A549 (cell line): ENCODE results near the gene PKN3. TPM values are rescaled to one million over a fixed set of nuclear protein-coding genes. Genes with fewer than 3 reads are reported as not detected.
"Not testable (repeated sequence)": the region's sequence is repeated elsewhere in the genome, so short reads cannot be mapped to it uniquely, and the experiment has no call there.

ENCODE experiments used
- ATAC-seq, 2 experiments: fragments of 200-7000 bp in 1 of 2; fragments of >200 bp in 1 of 2; cut with Nextera tagmentation in 1 of 2; cut with Tn5 transposase in 1 of 2; 3 replicates each; pipeline versions ENCODE4 v1.8.0 to v1.9.1; 2018 to 2020; ENCODE audit warnings: mild to moderate bottlenecking in 1 of 2, moderate library complexity in 1 of 2
- CTCF ChIA-PET: fragments of 300-600 bp; sonication (Branson Sonifier 250); formaldehyde crosslinking; extraction: SDS; loops from one replicate; lab custom pipeline; 2021; ENCODE audit warnings: antibody characterized with exemption, inconsistent platforms; lab: Yijun Ruan, JAX
- POLR2A ChIA-PET: fragments of 350-600 bp; formaldehyde crosslinking; extraction: SDS; loops from one replicate; lab custom pipeline; 2021; ENCODE audit warnings: antibody characterized with exemption, inconsistent platforms; lab: Yijun Ruan, JAX
- DNase-seq, 2 experiments: peaks; one replicate each; pipeline versions ENCODE4 v3.0.0 to v3.0.0-alpha.2; 2011 to 2016; ENCODE audit warnings: low read depth in 1 of 2, low spot score in 1 of 2
- FAIRE-seq: peaks from 2 replicates; lab custom pipeline; 2011; peaks lifted over from hg19 to GRCh38; lab: Jason Lieb, UNC
- H3K27ac ChIP-seq, 2 experiments: fragments of >200 bp; sonication (Bioruptor Twin); formaldehyde crosslinking; 3 replicates each; pipeline ENCODE4 v1.5.1; 2016 to 2017
- H3K4me1 ChIP-seq: fragments of >200 bp; sonication (Bioruptor Twin); formaldehyde crosslinking; 3 replicates; pipeline ENCODE4 v1.6.1; 2016
- H3K4me2 ChIP-seq: fragments of >200 bp; sonication (Bioruptor Twin); formaldehyde crosslinking; 3 replicates; pipeline ENCODE4 v1.6.1; 2016
- H3K4me3 ChIP-seq: fragments of >200 bp; sonication (Bioruptor Twin); formaldehyde crosslinking; 3 replicates; pipeline ENCODE4 v1.5.1; 2016
- H3K9me3 ChIP-seq: fragments of >200 bp; sonication (Bioruptor Twin); formaldehyde crosslinking; 3 replicates; pipeline ENCODE4 v1.6.1; 2016
- FOSB ChIP-seq: fragments of 250-450 bp; sonication (Bioruptor Pico); IDR thresholded peaks from 2 replicates; pipeline ENCODE4 v1.5.0; 2020; ENCODE audit warnings: mild to moderate bottlenecking, moderate library complexity
- JUN ChIP-seq, 2 experiments: fragments of >200 bp; sonication (Bioruptor Twin); formaldehyde crosslinking; IDR thresholded peaks; 2 replicates in 1 of 2; 3 replicates in 1 of 2; pipeline ENCODE4 v1.6.1; 2016 to 2017
- KDM1A ChIP-seq: fragments of 200-600 bp; sonication (generic); IDR thresholded peaks from 2 replicates; pipeline ENCODE4 v1.6.1; 2016; ENCODE audit warnings: low read depth, mild to moderate bottlenecking
- MYC ChIP-seq: IDR thresholded peaks from 2 replicates; pipeline ENCODE4 v1.6.1; 2012; ENCODE audit warnings: mild to moderate bottlenecking, inconsistent platforms, low read length, improper control_type of control experiment, borderline replicate concordance
- NPAS2 ChIP-seq: fragments of 250-450 bp; sonication (Bioruptor Pico); IDR thresholded peaks from 2 replicates; pipeline ENCODE4 v1.8.0; 2022; ENCODE audit warnings: mild to moderate bottlenecking, moderate library complexity, borderline replicate concordance
- POLR2A ChIP-seq: IDR thresholded peaks from 2 replicates; pipeline ENCODE4 v1.6.1; 2012; ENCODE audit warnings: mild to moderate bottlenecking, low read length
- RCOR1 ChIP-seq: fragments of 150-350 bp; IDR thresholded peaks from 2 replicates; pipeline ENCODE4 v1.6.1; 2014; ENCODE audit warnings: antibody characterized with exemption, low read length, low read depth
- ZNF302 ChIP-seq: fragments of 250-450 bp; sonication (Bioruptor Pico); IDR thresholded peaks from 2 replicates; pipeline ENCODE4 v1.9.0; 2021; ENCODE audit warnings: inconsistent platforms, mild to moderate bottlenecking, moderate library complexity
- WGBS: methylation state at CpG from one replicate; pipeline ENCODE4 v1.1.6; 2017; ENCODE audit errors: missing lambda C conversion rate; 5-methylcytosine and 5-hydroxymethylcytosine counted together
- polyA plus RNA-seq, 4 experiments: library from polyadenylated mRNA; depleted of rRNA in 3 of 4; stranded (reverse); fragments of >200 nt; fragmentation: RNase III in 1 of 4; extraction: RNeasy Plus Mini Kit Qiagen cat#74134 plus additional on column Dnase treatment in 1 of 4; gene quantifications; 2 replicates in 3 of 4; 3 replicates in 1 of 4; pipeline ENCODE4 v1.2.3, GENCODE V29; 2011 to 2017
- TF ChIP-seq, protein P1 (sequence below): IDR thresholded peaks from 2 replicates; pipeline ENCODE4 v1.6.1; 2012
- TF ChIP-seq, protein P2 (sequence below): fragments of >200 bp; sonication (Bioruptor Twin); formaldehyde crosslinking; IDR thresholded peaks from 3 replicates; pipeline ENCODE4 v1.6.1; 2016
- TF ChIP-seq, protein P3 (sequence below): IDR thresholded peaks from 2 replicates; pipeline ENCODE4 v1.6.1; 2012

The PKN3 gene
- polyA plus RNA-seq, 2 of the 4 experiments (the other 2 are of a cell fraction), result 9.0 to 14.1 TPM

DNA sequence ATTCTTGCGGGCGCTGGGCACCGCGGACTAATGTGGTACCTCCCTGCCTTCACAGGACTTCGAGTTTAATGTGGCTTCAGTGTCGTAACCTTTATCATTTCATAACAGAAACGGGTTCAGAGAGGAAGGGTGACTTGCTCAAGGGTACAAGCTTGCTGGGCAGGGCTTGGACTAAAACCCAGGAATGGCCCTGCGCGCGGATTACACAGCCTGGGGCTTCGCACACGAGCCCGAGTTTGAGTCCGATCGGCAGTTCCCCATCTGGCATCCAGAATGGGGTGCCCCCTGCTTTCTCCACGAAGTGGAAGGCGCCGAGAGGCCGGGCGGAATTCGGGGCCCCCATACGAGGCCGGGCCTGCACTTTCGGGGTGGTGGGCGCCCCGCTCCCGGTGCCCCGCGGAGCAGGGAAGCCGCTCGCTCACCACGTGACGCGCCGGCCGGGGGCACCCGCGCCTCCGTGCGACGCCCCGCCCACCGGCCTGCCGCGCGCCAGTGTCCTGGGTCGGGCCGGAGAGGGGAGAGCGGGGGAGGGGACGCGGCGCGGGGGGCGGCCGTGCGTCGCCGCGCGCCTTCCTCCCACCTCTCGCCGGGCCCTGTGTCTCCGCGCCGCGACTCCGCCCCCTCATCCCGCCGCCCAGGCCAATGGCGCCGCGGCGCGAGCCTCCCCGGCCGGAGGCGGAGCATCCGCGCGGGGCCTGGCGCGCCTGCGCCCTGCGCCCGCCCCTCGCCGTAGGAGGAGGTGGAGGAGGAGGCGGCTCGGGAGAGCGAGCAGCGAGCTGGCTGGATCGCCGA, 13.6 kb upstream of the PKN3 start, which contains the start of gene SET (continued):
- TF ChIP-seq, protein P1, sequence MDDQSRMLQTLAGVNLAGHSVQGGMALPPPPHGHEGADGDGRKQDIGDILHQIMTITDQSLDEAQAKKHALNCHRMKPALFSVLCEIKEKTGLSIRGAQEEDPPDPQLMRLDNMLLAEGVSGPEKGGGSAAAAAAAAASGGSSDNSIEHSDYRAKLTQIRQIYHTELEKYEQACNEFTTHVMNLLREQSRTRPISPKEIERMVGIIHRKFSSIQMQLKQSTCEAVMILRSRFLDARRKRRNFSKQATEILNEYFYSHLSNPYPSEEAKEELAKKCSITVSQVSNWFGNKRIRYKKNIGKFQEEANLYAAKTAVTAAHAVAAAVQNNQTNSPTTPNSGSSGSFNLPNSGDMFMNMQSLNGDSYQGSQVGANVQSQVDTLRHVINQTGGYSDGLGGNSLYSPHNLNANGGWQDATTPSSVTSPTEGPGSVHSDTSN, result 0 out of 2 replicates have a peak, but pooled peaks have one; percentile 33
- TF ChIP-seq ZNF302 (CRISPR knock-in tag), result no peak

DNA sequence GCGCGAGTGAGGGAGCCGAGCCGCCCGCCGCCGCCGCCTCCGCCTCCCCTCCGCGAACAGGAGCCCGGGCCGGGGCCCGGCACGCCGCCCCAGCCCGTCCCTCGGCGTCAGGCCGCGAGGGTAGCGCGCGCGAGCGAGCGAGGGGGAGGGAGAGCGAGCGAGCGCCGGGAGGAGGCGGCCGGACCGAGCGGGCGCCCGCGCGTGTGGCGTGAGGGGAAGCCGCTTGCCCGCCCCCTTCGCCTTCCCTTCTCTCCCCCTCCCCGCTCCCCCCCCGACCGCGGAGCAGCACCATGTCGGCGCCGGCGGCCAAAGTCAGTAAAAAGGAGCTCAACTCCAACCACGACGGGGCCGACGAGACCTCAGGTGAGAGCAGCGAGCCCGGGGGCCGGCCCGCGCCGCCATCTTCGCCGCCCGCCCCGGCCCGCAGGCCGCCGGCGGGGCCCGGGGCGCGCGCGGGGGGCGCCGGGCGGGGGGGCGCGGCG, 13.0 kb upstream of the PKN3 start:
- no peaks in the 10 kb centered on the region for H3K9me3 ChIP-seq
- TF ChIP-seq JUN (IDR thresholded peaks at IDR 0.05) (peak in 1 of 2 experiments; percentile 94; a peak in 4 of 5 replicates), KDM1A (no peak), POLR2A (0 out of 2 replicates have a peak, but pooled peaks have one; percentile 7)
- TF ChIP-seq, protein P2, sequence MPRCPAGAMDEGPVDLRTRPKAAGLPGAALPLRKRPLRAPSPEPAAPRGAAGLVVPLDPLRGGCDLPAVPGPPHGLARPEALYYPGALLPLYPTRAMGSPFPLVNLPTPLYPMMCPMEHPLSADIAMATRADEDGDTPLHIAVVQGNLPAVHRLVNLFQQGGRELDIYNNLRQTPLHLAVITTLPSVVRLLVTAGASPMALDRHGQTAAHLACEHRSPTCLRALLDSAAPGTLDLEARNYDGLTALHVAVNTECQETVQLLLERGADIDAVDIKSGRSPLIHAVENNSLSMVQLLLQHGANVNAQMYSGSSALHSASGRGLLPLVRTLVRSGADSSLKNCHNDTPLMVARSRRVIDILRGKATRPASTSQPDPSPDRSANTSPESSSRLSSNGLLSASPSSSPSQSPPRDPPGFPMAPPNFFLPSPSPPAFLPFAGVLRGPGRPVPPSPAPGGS, result peak; percentile 91; the same call in 1 of the 3 replicates
- no CpG with 5 or more reads among the region's 80 CpGs for WGBS
- H3K4me2 ChIP-seq, result no peak overlapping the region
- CTCF ChIA-PET, result interaction anchor here (1.5 to 4.6 kb wide), 4 partner anchors 11 to 55 kb away, joined by 3 to 33 read pairs (median 18); partner anchors contain the start of gene PKN3
- POLR2A ChIA-PET, result interaction anchor here (0.6 to 2.5 kb wide), 7 partner anchors 11 to 137 kb away, joined by 3 to 13 read pairs (median 4); partner anchors contain the start of genes DYNC2I2, PKN3, SPTAN1 and ZDHHC12
- ATAC-seq (peak; percentile 6 to 57), FAIRE-seq (no peak), DNase-seq (peak; percentile 31 to 70)
- peak overlapping the region; percentile 100 for H3K4me3 ChIP-seq
- peaks cover 50% of the 10 kb centered on the region for H3K4me1 ChIP-seq
- peak overlapping the region; percentile 97 to 100 for H3K27ac ChIP-seq

- no peaks in the 10 kb centered on the region for H3K9me3 ChIP-seq
- TF ChIP-seq MYC (peak; percentile 54; the same call in 1 of the 2 replicates), NPAS2 (CRISPR knock-in tag) (no peak), RCOR1 (no peak)
- TF ChIP-seq, protein P3, sequence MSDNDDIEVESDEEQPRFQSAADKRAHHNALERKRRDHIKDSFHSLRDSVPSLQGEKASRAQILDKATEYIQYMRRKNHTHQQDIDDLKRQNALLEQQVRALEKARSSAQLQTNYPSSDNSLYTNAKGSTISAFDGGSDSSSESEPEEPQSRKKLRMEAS, result peak; percentile 10
- peak overlapping the region; percentile 97 to 100 for H3K27ac ChIP-seq
- POLR2A ChIA-PET, result interaction anchor here (0.6 to 2.5 kb wide), 6 partner anchors 10 to 138 kb away, joined by 3 to 13 read pairs (median 4); partner anchors contain the start of genes DYNC2I2, SPTAN1 and ZDHHC12
- H3K4me3 ChIP-seq, result peak overlapping the region; percentile 100
- WGBS, result 0% methylated on average over 13 of the region's 83 CpGs
- no peak for FAIRE-seq
- CTCF ChIA-PET, result interaction anchor here (1.2 to 4.6 kb wide), 8 partner anchors 10 to 55 kb away, joined by 3 to 33 read pairs (median 3); partner anchors contain the start of gene PKN3
- H3K4me1 ChIP-seq, result peaks cover 44% of the 10 kb centered on the region
- DNase-seq, result peak; percentile 56 to 70
- peak; percentile 5 to 55; a peak in 3 of 6 replicates for ATAC-seq
- H3K4me2 ChIP-seq, result peak overlapping the region; percentile 92
Observed at GRCh38 chr9:128689820-128690683, 12.3 kb upstream of the PKN3 start.

GRCh38 chr9:128690684-128691034, 11.6 kb upstream of the PKN3 start:
- TF ChIP-seq, protein P3, result 0 out of 2 replicates have a peak, but pooled peaks have one; percentile 3
- TF ChIP-seq FOSB (CRISPR knock-in tag), result no peak
- POLR2A ChIA-PET, result interaction anchor here (2.5 kb wide), 1 partner anchor 55 kb away, joined by 13 read pairs; no protein-coding TSS in a partner anchor
- Histone ChIP-seq H3K9me3 (no peaks in the 10 kb centered on the region), H3K4me1 (peaks cover 39% of the 10 kb centered on the region), H3K4me2 (peak overlapping the region; percentile 92), H3K4me3 (peak overlapping the region; percentile 100), H3K27ac (peak overlapping the region; percentile 97 to 100)
- ATAC-seq (no peak), FAIRE-seq (no peak), DNase-seq (no peak)
- CTCF ChIA-PET, result interaction anchor here (1.2 to 4.6 kb wide), 7 partner anchors 10 to 56 kb away, joined by 3 to 33 read pairs (median 3); partner anchors contain the start of gene PKN3
- under 1% methylated on average over 5 of the region's 5 CpGs for WGBS

DNA sequence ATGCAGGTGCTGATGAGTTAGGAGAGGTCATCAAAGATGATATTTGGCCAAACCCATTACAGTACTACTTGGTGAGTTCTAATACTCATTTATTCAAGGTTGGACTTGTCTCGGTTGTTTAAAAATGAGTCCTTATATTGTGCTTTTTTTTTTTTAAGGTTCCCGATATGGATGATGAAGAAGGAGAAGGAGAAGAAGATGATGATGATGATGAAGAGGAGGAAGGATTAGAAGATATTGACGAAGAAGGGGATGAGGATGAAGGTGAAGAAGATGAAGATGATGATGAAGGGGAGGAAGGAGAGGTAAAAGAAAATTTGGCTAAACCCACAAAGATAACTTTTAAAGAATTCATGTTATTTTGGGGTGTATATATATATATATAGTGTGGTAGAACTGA, 8.6 kb upstream of the PKN3 start:
- H3K4me3 ChIP-seq, POLR2A ChIA-PET, FAIRE-seq, DNase-seq, H3K4me2 ChIP-seq, H3K9me3 ChIP-seq, H3K27ac ChIP-seq, ATAC-seq: not testable (repeated sequence)
- CTCF ChIA-PET, result interaction anchor here (1.0 to 4.6 kb wide), 3 partner anchors 8 to 59 kb away, joined by 3 to 33 read pairs (median 22); partner anchors contain the start of gene PKN3
- peaks cover 27% of the 10 kb centered on the region for H3K4me1 ChIP-seq
- WGBS, result 94% methylated on average over 3 of the region's 3 CpGs
